Measurements from ENCODE around the gene CST5.

CST5 gene

DNA sequence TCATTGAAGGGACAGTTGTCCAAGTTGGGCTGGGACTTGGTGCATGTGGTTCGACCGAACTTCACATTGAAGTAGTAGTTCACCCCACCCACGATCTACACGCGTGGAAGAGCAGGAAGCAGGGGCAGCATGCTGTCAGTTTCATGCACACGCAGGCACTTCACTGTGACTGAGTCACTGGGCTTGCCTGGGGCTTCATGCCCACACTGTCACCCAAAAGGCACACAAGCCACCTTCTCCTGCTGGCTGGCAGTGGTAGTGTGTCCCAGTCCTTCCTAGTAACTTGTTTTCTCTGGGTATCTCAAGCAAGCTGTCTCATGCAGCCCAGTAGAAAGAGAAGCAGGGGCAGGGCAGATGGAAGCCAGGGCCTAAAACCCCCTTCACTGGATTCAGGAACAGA, 2.0 kb downstream of the CST5 start:
- FAIRE-seq (no peak), DNase-seq (ENCODE audit: insufficient read length, low spot score) (no peak)

DNA sequence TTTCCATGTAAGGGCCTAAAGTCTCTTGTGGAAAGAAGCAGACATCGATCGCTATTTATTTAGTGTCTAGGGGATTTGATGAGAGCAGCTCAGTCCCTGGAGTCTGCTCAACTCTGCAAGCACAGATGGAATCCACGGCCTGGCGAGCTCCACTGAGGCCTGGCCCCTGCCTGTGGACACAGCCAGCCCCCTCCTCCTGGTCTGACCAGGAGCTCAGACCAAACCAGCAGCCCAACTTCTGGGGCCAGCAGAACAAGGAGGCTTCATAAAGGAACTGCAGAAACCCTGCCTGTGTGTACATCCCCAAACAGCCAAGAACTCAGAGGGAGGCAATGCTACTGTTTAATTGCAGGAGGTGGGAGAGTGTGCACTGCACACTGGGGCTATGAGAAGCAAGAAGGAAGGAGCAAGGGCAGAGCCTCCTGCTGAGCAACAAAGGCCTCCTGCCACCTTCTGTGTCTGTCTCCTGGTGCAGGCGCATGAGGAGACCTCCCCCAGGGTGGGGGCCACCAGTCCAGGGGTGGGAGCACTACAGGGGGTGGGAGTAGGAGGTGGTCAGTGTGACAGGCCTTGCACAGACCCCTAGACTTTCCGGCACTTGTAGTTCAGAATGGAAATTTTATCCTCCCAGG, 3.8 kb downstream of the CST5 start:
- FAIRE-seq = no peak
- TF ChIP-seq, protein P1, sequence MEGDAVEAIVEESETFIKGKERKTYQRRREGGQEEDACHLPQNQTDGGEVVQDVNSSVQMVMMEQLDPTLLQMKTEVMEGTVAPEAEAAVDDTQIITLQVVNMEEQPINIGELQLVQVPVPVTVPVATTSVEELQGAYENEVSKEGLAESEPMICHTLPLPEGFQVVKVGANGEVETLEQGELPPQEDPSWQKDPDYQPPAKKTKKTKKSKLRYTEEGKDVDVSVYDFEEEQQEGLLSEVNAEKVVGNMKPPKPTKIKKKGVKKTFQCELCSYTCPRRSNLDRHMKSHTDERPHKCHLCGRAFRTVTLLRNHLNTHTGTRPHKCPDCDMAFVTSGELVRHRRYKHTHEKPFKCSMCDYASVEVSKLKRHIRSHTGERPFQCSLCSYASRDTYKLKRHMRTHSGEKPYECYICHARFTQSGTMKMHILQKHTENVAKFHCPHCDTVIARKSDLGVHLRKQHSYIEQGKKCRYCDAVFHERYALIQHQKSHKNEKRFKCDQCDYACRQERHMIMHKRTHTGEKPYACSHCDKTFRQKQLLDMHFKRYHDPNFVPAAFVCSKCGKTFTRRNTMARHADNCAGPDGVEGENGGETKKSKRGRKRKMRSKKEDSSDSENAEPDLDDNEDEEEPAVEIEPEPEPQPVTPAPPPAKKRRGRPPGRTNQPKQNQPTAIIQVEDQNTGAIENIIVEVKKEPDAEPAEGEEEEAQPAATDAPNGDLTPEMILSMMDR (IDR thresholded peaks at IDR 0.05; ENCODE audit: insufficient read depth, missing control alignments) = no peak
- DNase-seq (ENCODE audit: insufficient read length, low spot score) = no peak

More for the DNA sequence above, 2.0 kb downstream of the CST5 start:
- TF ChIP-seq, protein P1 (IDR thresholded peaks at IDR 0.05; ENCODE audit: insufficient read depth, missing control alignments) = no peak

DNA sequence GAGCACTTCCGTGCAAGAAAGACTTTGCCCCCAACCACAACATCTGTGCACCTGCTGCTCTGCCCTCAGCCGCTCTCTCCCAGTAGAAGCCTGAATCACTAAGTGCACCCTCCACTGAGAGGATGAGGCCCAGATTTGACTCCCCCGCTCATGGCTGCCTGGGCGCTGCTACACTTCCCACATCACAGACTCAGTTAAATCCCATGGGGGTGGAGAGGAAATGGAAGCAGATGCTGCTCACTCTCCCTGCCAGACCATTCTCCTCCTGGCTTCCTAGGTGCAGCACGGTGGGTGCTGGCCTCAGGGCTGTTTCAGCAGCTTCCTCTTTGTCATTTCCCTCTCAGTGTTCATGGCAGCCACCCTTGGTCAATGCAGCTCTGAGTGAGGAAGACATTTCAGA, 4.8 kb downstream of the CST5 start:
- TF ChIP-seq, protein P1 (IDR thresholded peaks at IDR 0.05; ENCODE audit: insufficient read depth, missing control alignments) = no peak
- FAIRE-seq (no peak), DNase-seq (ENCODE audit: insufficient read length, low spot score) (no peak)

DNA sequence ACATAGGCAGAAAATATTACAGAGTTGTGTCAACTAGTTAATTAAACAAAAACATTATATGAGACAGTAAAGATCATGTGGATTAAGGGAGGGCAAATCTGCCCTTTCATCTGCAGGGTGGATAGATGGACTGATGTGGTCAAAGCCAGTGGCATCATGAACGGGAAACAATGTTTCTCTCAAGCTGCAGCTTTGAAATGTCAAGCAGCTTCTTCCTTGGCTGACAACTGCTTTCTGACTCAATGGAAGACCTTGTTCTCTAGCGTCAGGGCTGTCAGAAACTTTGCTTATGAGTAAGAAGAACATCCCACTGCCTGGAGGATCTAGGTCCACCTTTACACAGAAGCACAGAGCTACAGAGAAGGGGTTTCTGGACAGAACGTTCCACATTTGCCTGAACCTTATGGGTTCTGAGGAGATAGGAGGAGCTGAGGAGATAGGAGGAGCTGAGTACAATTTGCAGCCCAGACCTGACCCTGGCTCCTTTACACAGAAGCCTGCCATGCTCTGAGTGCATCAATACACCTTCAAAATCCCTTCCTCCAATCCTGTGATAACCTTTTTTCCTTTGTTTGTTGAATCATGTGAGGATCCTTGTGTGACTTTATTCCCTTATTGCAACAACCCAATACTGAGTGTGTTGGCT, 6.1 kb downstream of the CST5 start:
- FAIRE-seq (no peak), DNase-seq (ENCODE audit: insufficient read length, low spot score) (no peak)
- TF ChIP-seq, protein P1 (IDR thresholded peaks at IDR 0.05; ENCODE audit: insufficient read depth, missing control alignments) = no peak

DNA sequence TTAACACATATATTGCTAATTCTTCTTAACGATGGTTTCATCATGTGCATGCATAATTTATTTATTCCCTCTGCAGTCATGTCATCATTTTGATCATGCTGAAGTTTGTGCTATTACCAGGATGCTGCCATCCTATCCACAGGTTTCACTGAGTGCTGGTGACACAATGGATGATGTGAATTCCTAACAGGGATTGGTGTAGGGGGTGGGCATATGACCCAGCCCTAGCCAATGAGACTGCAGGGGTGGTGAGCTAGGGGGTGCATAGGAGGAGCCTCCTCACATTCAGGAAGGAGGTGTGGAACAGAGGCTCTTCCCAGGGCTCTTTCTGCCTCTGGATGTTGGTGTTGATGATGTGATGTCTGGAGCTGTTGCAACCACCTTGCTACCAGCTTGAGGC, 7.5 kb downstream of the CST5 start:
- DNase-seq (ENCODE audit: insufficient read length, low spot score) (no peak), FAIRE-seq (no peak)
- TF ChIP-seq, protein P1 (IDR thresholded peaks at IDR 0.05; ENCODE audit: insufficient read depth, missing control alignments) = no peak

DNA sequence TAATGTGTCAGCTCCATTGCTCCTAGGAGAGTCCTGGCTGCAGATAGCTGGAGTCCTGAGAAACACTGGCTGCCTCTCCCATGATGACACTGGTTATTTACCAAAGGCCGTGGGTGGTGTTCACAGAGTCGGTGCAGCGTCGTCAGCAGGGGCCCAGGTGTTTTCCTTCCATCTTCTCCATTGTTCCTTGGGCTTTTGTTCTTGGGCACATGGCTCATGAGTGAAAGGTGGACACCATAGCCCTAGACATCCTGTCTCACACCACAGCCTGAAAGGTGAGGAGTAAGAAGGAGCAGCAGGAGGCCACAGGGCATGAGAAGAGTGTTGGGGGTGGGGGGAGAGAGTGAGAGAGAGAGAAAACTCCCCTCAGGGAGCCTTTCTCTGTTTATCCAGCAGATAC, 9.1 kb downstream of the CST5 start:
- DNase-seq (ENCODE audit: insufficient read length, low spot score) (no peak), FAIRE-seq (no peak)
- TF ChIP-seq, protein P1 (IDR thresholded peaks at IDR 0.05; ENCODE audit: insufficient read depth, missing control alignments) = no peak

DNA sequence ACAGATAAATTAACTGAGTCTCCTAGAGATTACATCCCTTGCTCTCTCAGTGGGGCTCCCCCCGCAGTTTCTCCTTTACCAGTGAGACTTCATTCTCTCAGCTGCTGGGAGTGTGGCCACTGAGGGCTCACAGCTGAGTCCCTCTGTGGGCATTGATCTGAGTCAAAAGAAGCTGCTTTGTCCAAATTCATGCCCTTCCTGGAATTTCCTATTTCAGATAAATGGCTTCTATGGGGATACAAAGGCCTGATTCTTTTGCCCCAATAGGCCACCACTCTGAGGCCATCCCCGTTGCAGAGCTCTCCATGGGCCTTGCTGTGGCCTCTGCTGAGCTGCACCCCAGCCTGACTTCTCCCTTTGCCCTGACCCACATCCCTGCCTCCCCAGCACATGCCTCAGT, 10.0 kb downstream of the CST5 start:
- TF ChIP-seq, protein P1 (IDR thresholded peaks at IDR 0.05; ENCODE audit: insufficient read depth, missing control alignments) = no peak
- no peak for DNase-seq (ENCODE audit: insufficient read length, low spot score)
- no peak for FAIRE-seq

All from D721Med (cell line).